DMS153 (cell line): ENCODE data around the gene VGLL3.
"Not testable (repeated sequence)": the region's sequence is repeated elsewhere in the genome, so short reads cannot be mapped to it uniquely, and the experiment has no call there.

ENCODE experiments used
- DNase-seq: peaks from one replicate; lab custom pipeline; 2025; lab: John Stamatoyannopoulos, UW

Gene VGLL3

DNA sequence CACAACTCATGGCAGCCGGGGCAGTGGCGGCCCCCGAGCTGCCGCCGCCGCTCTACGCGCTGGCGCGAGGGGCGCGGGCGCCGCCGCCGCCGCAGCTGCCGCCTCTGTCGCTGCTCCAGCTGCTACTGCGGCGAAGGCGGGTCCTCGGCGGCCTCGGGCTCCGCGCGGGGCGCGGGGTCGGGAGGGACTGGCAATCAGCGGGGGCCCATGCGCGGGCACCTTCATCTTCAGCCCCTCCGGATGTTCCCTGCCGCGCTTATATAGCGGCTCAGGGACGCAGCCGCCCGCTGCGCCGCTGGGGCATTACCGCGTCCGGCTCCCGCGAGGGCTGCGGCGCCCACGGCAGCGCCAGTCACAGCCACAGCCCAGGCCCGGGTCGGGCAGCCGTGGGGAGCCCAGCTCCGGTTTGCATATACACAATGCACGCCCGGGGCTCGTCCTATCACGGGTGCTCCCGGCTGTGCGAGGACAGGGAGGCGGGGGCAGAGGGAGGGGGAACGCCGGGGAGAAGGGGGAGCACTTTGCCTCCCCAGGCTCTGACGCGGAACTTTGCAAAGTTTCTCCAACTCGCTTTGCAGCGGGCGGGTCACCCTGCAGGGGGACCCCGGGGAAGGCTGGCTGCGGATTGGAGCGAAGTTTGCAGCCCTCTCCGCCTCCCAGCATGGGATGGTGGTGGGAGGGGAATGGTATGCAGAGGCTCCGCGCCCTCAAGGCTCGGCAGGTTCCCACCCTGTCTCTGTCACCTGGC, at the start of gene VGLL3:
VGLL3 (minus strand) TSS at position 416 of the 748 bp plus-strand sequence; CDS start at position 10, 406 bp downstream.
- DNase-seq = no peak

- no peak for DNase-seq
Measured at GRCh38 chr3:87037652-87038051, 46.7 kb upstream of the VGLL3 start.

DNA sequence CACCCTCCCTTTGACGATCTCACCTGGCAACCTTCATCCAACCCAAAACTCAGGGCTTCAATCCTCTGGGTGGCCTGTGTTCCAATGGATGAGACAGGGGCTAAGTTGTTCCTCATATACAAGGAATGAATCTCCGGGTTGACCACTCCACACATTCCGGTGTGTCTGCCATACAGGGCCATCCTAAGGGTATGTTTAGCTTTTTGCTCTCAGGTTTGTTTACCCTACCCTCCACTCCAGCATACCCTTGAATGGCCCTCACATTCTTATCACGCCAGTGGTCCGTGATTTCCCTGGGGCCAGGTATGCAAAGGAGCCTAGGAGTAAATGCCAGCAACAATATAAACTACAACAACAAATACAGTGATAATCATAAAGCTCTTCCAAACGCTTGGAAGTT, 45.7 kb upstream of the VGLL3 start:
- DNase-seq = no peak

GRCh38 chr3:87035339-87035738, 44.4 kb upstream of the VGLL3 start:
- no peak for DNase-seq

DNA sequence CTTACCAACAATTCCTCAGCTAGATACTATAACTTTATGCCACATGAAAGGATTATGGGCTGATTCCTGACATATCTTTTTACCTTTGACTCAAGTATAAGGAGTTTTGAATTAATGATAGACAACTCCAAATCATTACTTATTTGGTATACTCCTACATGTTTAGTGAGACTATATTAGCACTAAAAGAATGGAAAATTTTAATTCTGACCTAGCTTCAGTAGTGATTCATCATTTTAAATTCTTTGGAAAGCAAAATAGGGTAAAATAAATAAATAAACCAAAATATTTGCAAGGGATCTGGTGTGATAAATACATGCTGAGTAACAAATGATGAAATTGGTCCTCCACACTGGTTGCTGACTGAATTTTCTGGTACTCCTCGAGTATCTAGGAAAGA, 42.3 kb upstream of the VGLL3 start:
- DNase-seq = no peak

DNA sequence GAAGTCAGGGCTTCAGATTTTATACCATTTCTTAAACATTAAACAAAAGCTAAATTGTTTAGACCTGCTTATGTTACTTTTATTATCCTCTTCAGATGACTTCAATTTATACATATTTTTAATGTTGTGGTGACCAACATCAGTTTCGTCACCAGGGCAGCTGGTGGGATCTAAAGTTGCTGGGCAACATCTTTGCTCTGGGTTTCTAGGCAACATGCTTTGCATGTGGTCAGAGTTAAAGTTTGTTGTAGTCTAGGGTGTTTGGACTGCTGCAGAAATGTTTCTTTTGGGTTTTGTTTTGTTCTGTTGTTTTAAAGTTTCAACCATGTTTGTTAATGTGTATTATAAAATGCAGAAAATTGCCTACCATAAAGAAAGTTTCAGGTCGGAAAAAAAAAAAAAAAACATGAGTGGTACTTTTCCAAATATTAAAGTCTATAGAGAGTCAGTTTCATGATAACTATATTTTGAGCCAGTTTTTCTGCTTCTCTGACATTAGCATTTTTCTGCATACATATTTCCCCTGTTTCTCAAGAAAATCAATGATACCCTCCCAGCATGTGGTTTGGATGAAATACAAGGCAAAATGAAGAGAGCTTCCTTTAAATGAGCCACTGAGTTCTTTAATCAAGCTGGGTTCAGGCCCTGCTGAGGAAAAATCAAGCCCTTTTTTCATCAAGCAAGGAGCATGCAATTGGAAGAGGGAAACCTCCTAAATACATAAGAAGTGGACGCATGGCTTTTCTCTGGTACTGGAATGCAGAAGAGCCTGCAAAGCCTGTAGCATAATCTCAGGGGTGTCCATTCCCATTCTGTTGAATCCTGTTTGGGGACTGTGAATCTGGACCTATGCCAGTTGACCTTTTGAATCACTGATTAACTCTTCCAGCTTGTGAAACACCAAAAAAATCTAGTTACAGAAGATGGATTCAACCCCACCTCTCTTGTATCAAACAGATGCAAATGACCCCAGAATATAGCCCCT, 35.0 kb upstream of the VGLL3 start:
- DNase-seq = no peak

DNA sequence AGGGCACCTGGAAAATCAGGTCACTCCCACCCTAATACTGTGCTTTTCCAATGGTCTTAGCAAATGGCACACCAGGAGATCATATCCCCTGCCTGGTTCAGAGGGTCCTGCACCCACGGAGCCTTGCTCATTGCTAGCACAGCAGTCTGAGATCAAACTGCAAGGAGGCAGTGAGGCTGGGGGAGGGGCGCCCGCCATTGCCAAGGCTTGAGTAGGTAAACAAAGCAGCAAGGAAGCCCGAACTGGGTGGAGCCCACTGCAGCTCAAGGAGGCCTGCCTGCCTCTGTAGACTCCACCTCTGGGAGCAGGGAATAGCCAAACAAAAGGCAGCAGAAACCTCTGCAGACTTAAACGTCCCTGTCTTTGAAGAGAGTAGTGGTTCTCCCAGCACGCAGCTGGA, 26.4 kb upstream of the VGLL3 start:
- not testable (repeated sequence) for DNase-seq

GRCh38 chr3:87009271-87009670, 18.3 kb upstream of the VGLL3 start:
- no peak for DNase-seq

DNA sequence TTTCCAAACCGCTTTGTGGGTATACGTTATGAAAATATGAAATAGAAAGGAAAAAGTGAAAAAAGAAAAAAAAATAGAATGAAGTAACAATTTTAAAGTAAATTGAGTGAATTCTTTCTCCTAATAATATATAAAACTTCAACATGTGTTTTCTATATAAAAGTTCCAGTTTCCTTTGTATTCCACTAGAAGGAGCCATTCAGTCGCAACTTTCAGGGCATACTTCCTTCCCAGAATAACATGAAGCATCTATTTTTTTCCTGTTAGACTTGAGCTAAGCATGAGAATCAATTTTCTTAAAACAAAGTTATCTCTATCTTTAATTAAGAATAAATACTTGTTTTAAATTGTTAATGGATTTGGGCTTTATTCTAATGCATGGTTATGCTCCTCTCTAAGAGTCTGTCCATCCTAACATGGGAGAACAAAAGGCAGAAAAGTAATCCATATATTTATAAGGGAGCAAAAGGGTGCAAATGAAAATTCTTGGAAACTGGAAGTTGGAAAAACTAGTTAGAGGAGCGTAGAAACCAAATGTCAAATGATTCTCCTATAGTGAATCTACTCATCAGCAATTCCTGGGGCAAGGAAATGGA, 16.0 kb upstream of the VGLL3 start:
- DNase-seq = no peak

DNA sequence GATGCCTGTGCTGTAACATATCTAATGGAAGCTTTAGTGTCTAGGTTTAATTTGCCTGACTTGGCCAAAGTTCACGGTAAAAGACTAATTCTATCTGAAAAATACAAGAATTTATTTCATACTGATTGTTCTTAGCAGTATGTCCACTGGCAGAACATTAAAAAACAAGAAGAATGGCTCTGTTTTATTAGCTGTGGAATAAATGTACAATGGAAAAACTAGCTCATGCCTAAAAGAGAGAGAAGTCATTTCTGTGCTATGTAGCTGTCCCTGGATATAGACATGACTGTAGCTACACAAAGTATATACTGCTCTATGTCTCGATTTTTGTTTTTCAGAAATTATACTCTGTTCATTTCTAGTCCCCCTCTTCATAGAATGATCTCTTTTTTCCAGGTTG, 13.9 kb upstream of the VGLL3 start:
- DNase-seq = no peak

DNA sequence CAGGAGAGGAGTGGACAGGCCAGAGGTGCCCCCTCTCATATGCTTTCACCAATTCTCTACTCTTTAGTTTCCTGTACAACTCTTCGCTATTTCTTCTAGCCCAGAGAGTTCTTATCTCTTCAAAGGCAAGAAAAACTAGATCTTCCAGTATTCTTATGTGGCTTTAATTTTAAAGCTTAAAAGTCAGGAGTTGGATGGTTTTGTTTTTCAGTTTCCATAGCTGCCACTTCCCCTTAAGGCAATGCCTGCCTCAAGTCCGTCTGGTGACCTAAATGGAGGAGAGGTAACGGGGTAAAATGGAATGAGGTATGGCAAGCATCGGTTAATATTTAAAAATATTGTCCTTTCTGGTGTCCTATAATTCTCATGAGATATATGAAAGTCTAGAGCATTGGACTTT, 11.4 kb upstream of the VGLL3 start:
- no peak for DNase-seq

- no peak for DNase-seq
Measured at GRCh38 chr3:87001473-87002098, 10.6 kb upstream of the VGLL3 start.

DNA sequence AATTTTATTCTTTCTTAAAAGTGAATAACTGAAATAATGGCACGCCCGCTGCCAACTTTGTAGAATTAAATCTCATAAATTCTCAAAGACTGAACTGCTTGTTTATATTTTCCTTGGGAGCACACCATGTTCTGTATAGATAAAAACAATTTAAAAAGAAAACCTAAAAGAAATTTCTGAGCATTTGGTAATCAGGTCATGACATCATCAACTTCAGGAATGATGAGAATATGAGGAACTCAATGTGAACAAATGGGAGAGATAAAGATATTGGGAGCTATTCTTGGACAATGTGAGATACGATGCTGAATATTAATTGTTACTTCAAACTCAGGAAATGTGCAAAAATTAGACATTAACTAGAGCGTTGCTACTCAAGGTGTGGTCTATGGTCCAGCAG, 10.0 kb upstream of the VGLL3 start:
- no peak for DNase-seq

GRCh38 chr3:86998569-86998968, 7.6 kb upstream of the VGLL3 start:
- DNase-seq = no peak

DNA sequence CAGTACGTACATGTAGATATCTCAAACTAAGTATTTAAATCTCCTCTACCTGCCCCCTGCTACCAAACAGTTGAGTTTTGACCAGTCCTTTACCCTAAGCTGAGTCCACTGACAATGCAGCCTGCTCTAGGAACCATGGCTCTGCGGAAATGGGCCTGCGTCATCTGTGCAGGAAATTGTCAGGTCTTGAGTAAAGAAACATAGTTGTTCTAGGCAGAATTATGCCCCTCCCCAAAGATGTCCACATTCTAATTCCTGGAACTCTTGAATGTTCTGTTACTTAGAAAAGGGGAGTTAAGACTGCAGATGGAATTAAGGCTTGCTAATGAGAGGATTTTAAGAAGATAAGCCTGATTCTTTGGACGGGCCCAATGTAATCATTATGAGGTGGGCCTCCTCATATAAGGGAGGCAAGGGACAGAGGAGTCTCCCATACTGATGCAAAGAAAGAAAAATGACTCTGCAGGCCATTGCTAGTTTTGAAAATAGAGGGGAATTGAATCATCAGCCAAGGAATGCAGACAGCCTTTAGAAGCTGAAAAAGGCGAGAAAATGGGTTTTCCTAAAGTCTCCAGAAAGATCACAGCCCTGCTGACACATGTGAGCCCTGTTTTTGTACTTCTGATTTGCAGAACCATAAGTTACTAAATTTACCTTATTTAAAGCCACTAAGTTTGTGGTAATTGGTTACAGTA, 5.5 kb upstream of the VGLL3 start:
- DNase-seq = no peak

GRCh38 chr3:86995537-86995936, 4.6 kb upstream of the VGLL3 start:
- no peak for DNase-seq

DNA sequence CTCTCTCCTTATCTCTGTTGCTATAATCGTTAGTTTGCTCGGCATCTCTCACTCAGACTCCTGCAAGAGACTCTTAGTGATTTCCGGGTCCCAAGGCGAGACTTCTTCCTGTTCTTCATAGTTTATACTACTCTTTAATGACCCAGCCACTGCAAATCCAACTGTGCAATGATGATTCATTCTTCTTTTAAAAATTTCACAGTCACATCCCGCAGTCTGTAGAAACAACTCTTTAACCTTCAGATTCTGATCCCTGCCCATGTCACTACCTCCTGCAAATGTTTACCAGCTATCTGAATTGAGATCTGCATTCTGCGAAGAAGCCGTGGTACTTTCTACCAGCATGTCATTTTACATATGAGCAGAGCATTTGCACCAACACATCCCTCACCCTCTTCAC, 2.8 kb upstream of the VGLL3 start:
- DNase-seq = no peak

DNA sequence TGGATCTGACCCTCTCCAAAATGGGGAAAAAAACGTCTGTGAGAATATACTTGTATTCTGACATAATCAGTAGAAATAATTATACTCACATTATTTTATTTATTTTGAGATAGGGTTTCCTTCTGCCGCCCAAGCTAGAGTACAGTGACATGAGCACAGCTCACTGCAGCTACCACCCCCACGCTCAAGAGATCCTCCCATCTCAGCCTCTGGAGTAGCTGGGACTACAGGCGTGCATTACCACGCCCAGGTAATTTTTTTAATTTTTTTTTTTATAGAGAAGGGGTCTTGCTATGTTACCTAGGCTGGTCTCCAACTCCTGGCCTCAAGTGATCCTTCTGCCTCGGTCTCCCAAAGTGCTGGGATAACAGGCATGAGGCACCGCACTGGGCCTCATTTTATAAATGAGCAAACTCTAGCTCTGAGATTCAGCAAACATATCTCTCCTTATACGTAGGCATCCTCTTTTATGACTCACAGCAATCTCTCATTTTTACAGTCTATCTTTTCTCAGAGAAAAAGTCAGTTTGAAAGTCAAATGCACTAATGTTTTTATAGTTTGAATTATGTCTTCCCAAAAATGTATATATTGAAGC, 989 bp upstream of the VGLL3 start:
- DNase-seq = no peak

- DNase-seq = no peak
Measured at GRCh38 chr3:86991482-86991815, 500 bp upstream of the VGLL3 start.

- DNase-seq = no peak
Measured at GRCh38 chr3:86990012-86990733, 776 bp downstream of the VGLL3 start.

DNA sequence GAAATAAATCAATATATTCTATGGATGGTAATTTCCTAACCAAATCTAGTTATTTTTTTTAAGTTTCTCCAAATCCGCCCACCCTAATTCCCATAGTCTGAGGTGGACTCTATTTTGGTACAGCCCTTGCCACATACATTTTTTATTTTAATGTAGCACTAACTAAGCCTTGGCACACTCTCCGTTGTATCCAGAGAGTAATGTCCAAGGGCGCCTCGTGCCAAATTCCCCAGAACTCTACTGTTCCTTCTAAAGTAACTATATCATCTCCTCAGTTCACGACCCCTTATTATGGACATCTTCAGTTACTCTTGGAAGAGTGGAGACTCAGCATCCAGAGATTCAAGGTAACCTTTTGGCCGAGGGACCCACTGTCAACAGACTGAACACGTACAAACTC, 1.3 kb downstream of the VGLL3 start:
- no peak for DNase-seq
